Skin epidermis (tissue), 12 donors: ENCODE measurements around the gene GPC2.

Experiments used
- H3K27ac ChIP-seq, 21 experiments: fragments of 200-600 bp; sonication (generic) in 11 of 21; one replicate each; pipeline ENCODE4 v1.5.0; 2020; ENCODE audit warnings: mild to moderate bottlenecking in 3 of 21, inconsistent platforms in 2 of 21, moderate library complexity in 2 of 21
- H3K4me3 ChIP-seq, 7 experiments: fragments of 200-600 bp; sonication (generic) in 2 of 7; one replicate each; pipeline ENCODE4 v1.5.0; 2020; ENCODE audit warnings: inconsistent platforms in 2 of 7, mild to moderate bottlenecking in 2 of 7, moderate library complexity in 1 of 7

Gene GPC2

DNA sequence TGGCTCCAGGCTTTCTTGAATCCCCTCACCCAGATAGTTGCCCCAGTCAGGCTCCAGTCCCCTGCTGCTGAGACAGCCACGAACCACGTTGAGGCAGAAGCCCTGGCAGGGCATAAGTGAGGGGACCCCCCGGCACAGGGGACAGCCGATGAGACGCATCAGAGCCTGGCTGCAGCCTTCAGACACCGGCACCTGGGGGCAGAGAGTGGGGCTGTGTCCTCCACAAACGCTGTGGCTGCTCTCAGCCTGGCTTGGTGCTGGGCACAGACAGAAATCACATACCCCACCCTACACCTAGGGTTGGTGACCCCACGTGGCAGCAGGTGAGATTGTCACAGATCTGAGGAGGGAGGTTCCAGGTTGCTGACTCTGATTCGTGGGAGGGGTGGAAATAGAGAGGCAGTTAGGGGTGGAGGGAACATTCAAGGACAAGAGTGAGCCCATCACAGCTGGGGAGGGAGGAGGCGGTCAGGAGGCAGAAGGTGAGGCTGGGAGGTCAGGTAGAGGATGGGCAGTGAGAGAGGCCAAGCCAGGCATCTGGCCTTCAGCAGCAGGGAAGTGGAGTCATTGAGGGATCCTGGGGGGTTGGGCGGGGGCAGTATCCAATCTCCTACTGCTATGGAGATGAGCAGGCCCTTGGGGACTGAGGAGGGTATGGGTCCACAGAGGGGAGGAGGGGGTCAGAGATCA, 3.2 kb downstream of the GPC2 start:
- no peak overlapping the region for H3K27ac ChIP-seq

DNA sequence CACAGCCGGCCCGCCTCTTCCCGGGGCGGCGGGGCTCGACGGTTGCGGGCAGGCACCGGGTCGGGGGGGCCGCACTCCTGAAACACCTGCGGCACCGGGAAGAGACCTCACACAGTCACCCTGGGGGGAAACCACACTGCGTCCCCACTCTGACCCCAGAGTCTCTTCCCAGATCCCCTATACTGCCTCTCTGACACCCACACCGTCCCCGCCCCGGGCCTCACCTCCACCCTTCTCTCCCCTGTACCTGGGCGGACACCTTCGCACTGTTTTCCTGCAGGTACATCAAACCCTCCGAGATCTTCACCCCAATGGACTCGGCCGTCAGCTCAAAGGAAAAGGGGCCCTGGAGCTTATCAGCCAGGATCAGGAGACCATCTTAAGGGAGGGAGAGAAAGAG, 5.3 kb downstream of the GPC2 start:
- Histone ChIP-seq H3K4me3 (peak overlapping the region; percentile 20 to 51 (median 35)), H3K27ac (no peak overlapping the region)

More for the DNA sequence above, 3.2 kb downstream of the GPC2 start:
- H3K4me3 ChIP-seq = no peak overlapping the region

DNA sequence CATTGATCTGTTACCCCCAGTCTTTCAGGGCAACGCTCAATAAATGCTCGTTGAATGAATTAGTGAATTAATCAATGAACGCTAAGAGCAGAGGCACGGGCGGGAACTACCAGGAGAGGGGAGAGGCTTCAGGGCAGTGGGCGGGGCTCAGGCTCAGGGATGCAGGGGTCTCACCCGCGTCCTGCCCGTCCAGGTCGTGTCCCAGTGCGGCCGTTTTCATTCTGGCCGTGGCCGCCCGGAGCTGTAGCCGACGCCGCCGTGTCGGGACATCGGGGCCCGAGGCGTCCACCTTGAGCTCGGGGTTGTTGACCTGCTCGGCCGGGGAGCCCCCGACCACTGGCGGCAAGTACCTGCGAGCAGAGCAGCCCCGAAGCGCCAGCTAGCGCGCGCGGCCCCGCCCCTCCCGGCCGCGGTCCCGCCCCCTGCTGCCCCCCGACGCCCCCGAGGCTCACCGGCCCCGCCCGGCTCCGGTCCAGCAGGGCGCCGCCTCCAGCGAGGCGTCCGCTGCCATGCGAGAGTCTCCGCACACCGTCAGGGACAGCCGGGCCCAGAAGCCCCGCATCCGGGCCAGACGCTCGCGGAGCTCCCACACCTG, 6.0 kb downstream of the GPC2 start:
- Histone ChIP-seq H3K27ac (peak overlapping the region in 1 of 21 experiments; percentile 14), H3K4me3 (peak overlapping the region; percentile 20 to 51 (median 35))

DNA sequence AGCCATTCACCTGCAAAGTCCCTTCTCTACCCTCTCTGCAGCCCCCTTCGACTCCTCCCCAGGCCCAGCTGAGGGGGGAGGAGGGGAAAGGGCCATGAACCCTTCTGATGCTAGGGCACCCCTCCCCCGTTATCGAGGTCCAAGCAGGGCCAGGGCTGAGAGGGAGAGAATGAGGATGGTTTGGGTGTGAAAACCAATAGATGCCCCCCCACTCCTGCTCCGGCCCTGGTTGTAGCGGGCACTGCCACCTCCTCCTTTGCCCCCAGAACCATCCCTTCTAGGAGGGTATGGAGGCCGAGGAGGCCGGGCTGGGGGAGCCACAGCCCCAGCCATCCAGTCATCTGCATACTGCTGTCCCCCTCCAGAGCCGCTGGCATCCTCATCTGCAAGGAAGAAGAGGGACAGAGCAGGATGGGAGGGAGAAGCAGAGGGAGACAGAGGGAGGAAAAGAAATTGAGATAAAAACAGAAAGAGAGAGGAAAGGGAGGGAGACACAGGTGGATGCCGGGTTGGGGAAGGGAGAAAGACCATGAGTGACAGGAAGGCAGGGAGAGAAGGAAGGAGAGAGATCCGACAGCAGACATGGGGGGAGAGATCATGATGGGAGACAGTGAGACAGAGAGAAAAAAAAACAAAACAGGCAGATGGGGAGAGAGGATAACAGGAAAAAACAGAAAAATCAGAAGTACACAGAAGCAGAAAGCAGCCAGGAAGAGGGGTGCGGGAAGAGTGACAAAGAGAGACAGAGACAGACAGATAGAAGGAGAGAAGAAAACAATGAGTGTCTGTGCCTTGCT, 6.9 kb downstream of the GPC2 start:
- no peak overlapping the region for H3K4me3 ChIP-seq
- H3K27ac ChIP-seq = no peak overlapping the region

DNA sequence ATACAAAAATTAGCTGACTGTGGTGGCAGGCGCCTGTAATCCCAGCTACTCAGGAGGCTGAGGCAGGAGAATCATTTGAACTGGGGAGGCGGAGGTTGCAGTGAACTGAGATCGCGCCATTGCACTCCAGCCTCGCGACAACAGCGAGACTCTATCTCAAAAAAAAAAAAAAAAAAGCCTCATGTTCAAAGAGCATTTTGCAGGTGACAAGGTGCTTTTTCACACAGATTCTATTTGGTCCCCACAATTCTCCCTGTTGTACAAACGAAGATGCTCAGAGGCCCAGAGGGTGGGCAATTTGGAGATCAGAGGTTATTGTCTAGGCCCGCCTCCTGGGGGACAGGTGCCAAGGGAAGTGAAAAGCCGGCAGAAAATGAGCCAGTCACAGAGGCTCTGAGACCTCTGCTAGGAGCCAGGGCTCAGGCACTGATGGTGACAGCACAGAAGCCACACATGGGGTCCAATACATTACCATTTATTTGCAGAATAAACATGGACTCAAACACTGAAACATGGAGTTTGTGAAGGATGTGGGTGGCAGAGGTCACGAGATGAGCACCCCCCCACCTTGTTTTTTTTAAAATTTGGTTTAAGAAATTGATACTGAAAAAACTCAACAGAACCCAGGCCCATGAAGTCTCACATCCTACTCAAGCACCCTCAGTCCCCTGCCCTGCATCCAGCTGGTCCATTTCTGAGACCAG, 7.9 kb downstream of the GPC2 start:
- no peak overlapping the region for H3K4me3 ChIP-seq

DNA sequence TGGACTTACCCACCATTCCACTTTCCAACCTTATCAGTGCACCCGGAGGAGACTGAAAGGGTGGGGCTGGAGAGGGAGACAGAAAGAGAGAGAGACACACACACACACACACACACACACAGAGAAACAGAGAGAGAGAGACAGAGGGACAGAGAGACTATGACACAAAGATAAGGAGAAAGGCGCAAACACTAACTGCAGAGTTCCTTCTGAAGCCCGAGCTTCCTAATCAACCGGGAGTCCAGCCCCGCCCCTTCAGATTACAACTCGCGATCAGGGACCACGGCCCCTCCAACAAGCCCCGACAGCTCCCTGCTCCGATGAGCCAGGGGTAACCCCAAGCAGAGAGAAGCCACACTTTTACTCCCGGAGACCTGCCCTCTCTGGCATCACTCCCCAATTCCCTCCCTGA, 9.3 kb downstream of the GPC2 start:
- peak overlapping the region; percentile 20 to 47 (median 38) for H3K4me3 ChIP-seq
- H3K27ac ChIP-seq = peak overlapping the region in 19 of 21 experiments; percentile 1 to 87 (median 69)

More for the DNA sequence above, 7.9 kb downstream of the GPC2 start:
- peak overlapping the region in 14 of 21 experiments; percentile 1 to 87 (median 78) for H3K27ac ChIP-seq

DNA sequence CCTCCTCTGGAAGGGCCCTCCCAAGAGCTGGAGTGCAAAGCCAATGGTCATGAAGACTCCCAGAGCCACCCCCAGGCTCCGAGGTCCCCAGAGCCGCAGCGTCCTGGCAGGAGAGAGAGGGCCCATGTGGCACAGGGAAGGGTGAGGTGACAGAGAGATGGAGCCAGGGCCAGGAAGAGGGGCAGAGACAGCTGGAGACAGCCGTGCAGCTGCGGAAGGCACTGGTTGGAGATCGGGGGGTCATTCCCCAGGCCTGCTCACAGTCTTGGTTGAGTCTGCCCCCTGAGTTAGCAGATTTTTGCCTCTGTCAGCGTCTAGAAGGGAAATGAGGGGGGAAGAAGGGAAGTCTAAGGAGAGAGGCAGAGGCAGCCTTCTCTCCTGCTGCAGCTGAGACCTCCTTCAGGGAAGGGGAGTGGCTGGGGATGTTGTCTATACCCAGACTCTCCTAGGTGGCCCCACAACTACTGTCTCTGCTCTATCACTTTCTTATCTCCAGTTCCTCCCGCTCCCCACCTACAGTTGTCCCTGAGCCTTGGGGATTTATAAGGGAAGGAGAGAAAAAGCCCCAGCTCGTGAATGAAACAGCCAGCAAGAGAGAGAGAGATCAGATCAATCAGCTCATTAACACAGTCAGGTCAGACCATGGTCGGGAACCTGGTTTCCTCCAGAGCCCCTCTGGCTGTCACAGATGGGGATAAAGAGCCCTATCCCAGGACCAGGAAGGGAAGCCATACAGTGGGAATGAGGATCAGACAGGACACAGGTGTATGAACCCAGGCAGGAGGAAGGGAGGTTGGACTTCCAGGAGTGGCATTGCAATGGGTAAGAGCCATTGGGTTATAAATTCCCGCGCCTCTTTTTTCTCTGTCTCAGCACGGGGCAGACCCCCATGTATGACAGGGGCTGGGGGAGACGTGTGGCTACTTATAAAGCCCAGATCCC, 9.9 kb downstream of the GPC2 start:
- Histone ChIP-seq H3K4me3 (peak overlapping the region in 4 of 7 experiments; percentile 29 to 47 (median 40)), H3K27ac (peak overlapping the region in 13 of 21 experiments; percentile 21 to 81 (median 78))

DNA sequence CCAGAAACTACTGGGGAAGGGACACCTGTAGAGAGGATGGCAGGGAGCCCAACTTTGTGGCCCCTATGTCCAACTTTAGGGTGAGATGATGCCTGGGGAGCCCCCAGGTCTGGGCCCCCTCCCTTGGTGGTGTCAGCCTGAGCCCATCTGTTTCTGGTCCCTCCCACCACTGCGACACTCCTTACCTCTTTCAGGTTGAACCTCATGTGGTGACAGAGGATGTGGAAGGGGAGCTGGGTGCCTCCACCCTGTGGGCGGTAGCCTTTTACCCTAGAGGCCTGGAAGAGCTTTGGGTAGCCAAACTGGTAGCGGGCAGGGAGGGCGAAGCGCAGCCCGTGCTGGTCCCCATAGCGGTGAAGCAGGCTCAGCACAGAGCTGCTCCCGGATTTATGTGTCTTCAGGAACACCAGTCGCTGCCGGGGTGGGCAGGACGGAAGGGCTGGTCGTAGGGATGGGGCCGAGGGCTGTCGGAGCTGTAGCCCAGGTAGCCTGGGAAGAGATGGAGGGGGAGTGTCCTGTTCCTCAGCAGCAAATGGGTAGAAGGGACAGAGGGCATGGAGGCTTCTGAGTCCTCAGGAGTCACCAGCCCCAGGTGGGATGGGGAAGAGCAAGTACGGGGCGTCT, 10.8 kb downstream of the GPC2 start:
- H3K27ac ChIP-seq = peak overlapping the region in 7 of 21 experiments; percentile 8 to 80 (median 31)
- H3K4me3 ChIP-seq = no peak overlapping the region

DNA sequence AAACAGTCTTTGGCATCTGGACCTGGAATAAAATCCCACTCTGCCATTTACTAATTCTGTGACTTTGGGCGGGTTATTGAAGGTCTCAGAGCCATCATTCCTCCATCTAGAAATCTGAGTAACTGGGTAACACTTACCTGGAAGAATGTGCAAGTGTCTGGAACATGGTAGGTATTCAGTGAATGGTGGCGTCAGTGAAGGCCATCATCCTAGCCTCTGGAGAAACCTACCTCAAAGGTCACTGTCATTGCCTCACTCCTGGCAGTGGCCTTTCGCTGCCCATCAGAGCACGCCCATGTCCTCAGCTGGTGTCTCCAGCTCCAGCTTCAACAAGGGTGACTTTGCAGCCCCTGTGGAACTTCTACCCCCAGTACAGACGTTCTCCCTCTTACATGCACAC, 13.3 kb downstream of the GPC2 start:
- Histone ChIP-seq H3K4me3 (no peak overlapping the region), H3K27ac (peak overlapping the region in 11 of 21 experiments; percentile 14 to 80 (median 54))

DNA sequence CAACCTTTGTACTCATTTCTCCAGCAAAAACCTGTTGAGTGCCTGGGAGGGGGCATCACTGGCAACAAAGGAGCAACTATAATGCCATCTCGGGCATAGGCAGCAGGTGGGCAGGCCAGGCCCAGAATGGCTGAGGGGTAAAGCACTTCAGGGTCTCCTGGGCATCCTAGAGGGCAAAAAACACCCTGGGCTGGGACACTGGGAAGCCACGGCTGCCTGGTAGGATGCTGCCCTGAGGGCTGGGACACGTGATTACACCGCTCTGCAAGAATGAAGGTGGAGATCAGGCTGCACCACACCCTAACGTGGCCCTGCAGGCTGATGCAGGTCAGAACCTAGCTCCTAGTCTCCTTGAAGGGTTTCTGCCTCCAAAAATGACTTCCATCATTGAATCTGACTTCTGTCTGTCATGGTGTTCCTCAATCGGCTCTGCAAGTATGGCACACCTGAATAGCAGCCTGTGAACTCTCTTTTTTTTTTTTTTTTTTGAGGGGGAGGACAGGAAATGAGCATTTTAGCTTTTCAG, 14.1 kb downstream of the GPC2 start:
- Histone ChIP-seq H3K4me3 (no peak overlapping the region), H3K27ac (peak overlapping the region in 11 of 21 experiments; percentile 14 to 80 (median 57))

DNA sequence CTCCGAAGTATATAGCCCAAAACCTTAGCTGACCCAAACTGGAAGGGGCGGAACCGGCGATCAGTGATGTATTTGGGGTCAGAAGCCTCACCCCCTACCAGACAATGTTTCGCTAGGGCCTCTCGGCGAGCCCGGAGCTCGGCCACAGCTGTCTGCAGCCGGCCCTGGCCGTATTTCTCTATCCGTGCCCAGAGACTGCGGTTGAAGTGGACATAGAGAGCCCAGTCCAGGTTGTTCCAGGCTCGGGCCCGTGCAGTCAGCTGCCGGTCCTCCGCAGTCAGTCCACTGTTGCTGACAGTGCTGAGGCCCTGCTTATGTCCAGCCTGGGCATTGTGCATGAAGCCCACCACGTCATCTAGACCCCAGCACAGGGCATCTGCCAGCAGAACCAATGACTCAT, 17.1 kb downstream of the GPC2 start:
- no peak overlapping the region for H3K27ac ChIP-seq

DNA sequence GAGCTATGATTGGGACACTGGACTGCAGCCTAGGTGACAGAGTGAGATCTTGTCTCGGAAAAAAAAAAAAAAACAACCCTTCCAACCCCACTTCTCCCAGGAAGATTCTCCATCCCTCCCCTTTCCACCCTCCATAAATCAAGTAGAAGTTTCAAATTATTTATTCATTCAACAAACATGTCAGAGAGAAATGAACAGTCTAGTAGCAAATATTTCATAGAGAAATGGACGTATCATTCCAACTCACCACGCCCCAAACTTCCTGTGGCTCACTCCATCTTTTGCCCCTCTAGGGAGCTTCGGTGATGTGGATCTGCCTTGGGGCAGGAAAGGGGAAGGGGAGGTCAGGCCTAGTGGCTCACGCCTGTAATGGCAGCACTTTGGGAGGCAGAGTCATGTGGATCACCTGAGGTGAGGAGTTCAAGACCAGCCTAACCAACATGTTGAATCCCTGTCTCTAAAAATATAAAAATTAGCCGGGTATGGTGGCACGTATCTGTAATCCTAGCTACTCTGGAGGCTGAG, 18.0 kb downstream of the GPC2 start:
- peak overlapping the region in 19 of 21 experiments; percentile 50 to 97 (median 90) for H3K27ac ChIP-seq
- H3K4me3 ChIP-seq = peak overlapping the region; percentile 54 to 99 (median 88)

More for the DNA sequence above, 17.1 kb downstream of the GPC2 start:
- no peak overlapping the region for H3K4me3 ChIP-seq

DNA sequence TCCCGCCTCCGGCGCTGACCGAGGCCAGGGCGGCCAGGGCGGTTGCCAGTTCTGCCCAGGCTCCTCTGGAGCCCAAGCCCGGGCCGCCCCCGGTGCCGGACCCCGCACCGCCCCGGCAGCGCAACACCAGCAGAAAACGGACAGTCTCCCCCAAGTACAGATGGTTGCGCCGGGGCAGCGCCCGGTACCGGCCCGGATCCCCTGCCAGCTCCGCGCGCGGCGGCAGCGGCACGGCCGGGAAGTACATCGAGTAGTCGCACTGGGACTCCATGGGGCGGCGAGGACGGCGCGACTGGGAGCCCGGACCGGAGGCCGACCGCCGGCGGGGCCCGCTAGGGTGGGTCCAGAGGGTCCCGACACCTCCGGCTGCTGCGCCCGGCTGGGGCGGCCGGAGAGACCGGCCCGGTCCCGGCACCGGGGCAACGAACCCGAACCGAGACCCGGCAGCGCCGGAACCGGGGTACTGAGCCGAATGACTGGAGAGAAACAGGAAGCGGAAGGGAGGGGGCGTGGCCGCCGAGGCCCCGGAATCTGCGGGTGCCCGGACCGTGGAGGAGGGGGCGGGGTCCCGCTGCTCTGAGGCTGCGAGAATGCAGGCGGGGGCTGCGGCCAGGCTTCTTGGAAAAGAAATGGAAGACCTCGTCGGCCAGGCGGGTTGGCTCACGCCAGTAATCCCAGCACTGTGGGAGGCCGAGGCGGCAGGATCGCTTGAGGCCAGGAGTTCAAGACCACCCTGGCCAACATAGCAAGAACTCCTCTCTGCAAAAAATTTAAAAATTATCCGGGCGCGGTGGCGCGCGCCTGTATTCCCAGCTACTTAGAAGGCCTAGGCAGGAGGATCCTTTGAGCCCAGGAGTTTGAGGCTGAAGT, 18.7 kb downstream of the GPC2 start, which contains the start of gene TRAPPC14:
TSS of gene TRAPPC14 (minus strand) at position 495 of the 870 bp plus-strand sequence. CDS start at position 271, 224 bp downstream.
- peak within 1 kb of the TSS; percentile 27 to 97 (median 90) for H3K27ac ChIP-seq
- H3K4me3 ChIP-seq = peak within 1 kb of the TSS; percentile 54 to 99 (median 88)

DNA sequence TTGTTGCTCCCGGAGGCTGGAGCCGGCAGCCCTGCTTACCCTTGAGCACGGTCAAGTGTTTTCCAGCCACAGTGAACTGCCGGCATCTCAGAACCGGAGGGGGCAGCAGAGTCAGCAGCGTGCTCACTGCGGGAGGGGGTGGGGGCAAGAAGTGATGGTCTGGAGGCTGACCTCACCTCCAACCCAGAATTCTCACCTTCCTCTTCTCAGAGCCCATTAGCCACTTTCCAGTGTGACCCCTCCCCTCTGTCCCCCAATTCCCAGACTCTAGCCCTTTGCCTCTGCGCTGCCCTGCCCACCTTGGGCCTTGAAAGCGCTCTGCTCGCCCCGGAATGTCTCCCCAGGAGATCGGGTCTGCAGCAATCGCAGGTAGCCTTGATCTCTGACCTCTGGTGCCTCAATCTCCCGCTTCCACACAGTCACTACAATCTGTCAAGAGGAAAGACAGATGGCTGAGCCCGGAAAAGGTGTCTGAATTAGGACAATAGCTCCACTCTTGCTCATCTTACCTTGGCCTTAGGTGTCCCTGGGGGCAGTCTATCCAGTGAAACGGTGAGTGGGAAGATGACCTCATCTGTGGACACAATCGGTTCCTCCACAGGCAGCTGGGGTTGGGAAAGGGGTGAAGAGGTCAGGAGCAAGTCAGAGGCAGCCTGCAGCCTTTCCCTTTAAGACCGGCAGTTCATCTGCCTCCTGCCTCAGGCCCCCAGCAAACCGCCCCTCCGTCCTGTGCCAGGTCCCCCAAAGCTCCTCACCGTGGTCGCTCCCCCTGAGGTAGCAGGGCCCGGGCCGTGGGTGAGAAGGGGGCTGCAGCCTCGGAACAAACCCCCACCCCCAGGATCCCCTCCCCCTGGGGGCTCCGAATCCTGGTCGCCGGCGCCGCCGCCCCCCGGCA, 19.6 kb downstream of the GPC2 start:
- peak overlapping the region; percentile 54 to 99 (median 88) for H3K4me3 ChIP-seq
- peak overlapping the region; percentile 27 to 97 (median 90) for H3K27ac ChIP-seq

DNA sequence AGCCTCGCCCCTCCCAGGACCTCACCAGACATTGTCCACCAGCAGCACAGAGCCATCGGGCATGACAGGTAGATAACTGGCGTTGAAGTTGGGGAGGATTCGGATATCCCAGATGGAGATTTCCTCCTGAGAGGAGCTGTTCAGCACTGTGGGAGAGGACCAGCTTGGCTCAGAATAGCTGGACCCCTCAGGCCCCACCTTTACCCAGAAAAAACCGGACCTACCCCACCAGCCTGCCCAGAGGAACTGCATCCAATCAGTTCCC, 20.2 kb downstream of the GPC2 start:
- peak overlapping the region in 11 of 21 experiments; percentile 7 to 97 (median 91) for H3K27ac ChIP-seq
- peak overlapping the region in 4 of 7 experiments; percentile 88 to 99 (median 94) for H3K4me3 ChIP-seq
